ENCODE results near the gene SF3B6. TPM values are rescaled to one million over a fixed set of nuclear protein-coding genes. Genes with fewer than 3 reads are reported as not detected.
"Not testable (repeated sequence)": the region's sequence is repeated elsewhere in the genome, so short reads cannot be mapped to it uniquely, and the experiment has no call there.

The SF3B6 gene
- total RNA-seq, 1 donor from 2014 or later = 133 TPM

GRCh38 chr2:24093270-24093669 is 17.1 kb upstream of the SF3B6 start:
- not testable (repeated sequence) for DNase-seq (ENCODE audit: low read depth)

DNA sequence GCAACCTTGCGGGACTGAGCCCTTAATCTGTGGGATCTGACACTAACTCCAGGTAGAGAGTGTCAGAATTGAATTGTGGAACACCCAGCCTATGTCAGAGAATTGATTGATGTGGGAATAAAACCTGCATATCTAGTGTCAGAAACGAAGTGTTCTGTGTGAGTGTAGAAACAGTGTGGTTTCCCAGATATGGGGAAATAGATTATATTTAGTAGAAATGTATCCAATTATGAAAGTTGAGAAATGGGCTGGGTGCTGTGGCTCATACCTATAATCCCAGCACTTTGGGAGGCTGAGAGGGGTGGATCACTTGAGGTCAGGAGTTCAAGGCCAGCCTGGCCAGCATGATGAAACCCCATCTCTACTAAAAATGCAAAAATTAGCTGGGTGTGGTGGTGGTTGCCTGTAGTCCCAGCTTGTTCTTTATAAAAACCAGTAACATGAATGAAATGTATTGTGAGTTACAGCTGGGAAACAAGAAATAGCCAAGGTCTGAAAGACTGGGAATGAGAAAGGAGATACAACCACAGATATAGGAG is 12.8 kb upstream of the SF3B6 start:
- DNase-seq (ENCODE audit: low read depth) = no peak

DNA sequence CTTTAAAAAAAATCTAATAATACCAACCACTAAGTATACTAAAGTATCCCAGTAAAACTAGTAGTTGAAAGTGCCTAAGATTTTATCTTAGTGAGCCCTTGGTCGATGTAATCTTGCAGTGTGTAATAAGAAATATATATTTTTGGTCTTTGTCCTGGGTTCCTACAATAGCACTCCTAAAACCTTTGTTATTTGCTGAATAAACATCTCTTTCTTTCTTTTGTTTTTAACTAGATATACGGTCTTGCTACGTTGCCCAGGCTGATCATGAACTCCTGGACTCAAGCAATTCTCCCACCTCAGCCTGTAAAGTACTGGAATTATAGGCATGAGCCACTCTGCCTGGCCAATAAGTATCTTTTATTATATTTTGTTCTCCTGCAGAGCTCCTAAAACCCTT is 10.9 kb upstream of the SF3B6 start:
- no peak for DNase-seq (ENCODE audit: low read depth)

GRCh38 chr2:24086241-24086640 is 10.1 kb upstream of the SF3B6 start:
- no peak for DNase-seq (ENCODE audit: low read depth)

DNA sequence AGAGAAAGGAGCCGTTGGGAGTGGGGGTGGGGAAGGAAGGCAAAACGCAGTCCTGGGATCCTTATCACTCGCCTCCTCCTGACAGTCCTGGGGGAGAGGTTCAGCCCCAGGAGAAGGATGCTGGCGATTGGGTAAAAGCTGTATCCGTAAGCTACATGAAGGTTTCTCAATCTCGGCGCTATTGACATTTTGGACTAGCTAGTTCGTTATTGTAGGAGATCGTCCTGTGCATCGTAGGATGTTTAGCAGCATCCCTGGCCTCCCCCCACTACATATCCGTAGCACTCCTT is 9.0 kb upstream of the SF3B6 start:
- DNase-seq (ENCODE audit: low read depth) = no peak

- peak; percentile 67 for DNase-seq (ENCODE audit: low read depth)
Observed at GRCh38 chr2:24084386-24085199, 8.5 kb upstream of the SF3B6 start, which contains the start of gene TP53I3. TSS of gene TP53I3 (minus strand) at chr2:24084834. CDS start at chr2:24084326, 508 bp downstream.

DNA sequence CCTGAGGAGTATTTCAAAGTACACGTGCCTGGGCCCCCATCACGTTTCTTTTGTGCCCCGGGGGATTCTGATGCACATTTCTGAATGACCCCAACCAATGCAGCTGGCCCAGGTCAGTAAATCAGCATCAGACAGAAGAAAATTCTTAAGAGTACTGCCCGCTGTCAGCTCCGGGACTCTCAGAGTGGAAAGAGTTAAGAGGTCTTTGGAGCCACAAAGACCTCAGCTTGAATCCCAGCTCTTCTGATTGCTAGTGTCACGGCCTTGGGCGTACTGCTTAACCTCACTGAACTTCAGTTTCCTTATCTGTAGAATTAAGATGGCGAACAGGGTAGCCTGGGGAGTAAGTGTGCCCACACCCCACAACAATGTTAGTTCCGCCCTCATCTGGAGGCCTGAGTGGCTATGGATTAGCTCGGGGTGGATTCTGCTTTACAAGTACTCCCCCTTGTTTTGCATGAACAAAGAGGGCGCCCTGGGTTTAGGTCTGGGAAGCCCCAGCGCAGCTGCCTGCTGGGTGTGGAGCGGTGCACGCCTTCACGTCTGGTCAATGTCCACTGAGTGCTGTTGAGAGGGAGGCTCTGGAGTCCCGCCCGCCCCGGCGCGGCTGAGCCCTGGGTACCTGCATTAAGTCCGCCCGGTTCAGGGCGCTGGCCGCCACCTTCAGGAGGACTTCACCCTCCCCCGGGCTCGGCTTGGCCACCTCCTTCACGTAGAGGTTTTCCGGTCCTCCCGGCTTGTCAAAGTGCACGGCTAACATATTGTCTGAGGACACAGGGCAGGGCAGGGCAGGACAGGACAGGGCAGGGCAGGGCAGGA is 7.7 kb upstream of the SF3B6 start:
- DNase-seq (ENCODE audit: low read depth) = peak; percentile 84

DNA sequence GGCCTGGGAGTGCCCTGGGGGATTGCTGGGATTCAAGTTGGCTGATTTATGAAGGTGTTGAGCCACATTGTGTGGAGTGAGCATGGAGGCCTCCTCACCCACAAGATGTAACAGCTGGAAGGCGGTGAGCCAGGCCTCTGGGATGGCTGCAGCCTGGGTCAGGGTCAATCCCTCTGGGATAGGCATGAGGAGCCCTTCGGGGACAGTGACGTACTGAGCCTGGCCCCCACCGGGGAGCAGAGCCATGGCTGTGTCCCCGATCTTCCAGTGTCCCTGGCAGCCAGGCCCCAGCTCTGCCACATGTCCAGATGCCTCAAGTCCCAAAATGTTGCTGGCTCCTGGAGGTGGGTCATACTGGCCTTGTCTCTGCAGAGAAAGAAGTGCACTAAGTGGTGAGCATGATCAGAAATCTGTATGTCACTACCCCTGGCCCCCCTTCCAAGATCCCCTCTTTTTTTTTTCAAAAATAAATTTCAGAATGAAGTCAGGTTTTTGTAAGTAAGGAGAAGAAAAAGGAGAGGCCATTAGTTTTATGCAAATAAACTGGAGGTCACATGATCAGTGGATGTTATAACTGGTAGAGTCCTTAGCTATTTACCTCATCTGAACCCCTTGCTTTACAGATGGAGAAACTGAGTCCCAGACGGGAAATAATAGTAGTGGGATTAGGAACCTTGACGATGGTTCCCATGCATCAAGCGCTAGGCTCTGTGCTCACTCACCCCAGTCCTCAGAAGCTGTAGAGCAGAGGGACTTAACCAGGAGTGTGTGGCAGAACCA is 6.9 kb upstream of the SF3B6 start:
- DNase-seq (ENCODE audit: low read depth) = no peak

GRCh38 chr2:24080701-24081100 is 4.6 kb upstream of the SF3B6 start:
- DNase-seq (ENCODE audit: low read depth) = no peak

DNA sequence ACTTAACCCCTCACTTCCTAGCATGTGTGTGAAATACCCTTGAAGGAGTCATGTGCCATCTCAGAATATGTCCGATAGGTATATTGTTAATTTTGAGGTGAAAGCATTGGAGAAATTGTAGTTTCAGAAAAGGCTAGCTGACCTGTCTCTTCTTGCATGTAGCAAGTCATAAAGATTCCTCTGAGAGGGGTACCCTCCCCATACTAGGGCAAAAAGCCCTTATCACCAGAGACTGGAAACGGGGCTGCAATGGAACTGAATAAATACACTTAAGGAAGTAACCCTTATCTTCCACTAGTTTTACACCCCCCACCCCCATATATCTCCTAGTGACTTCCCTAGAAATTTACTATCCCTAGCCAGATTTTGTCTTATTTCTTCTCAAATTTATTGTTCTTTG is 1.8 kb upstream of the SF3B6 start:
- no peak for DNase-seq (ENCODE audit: low read depth)

DNA sequence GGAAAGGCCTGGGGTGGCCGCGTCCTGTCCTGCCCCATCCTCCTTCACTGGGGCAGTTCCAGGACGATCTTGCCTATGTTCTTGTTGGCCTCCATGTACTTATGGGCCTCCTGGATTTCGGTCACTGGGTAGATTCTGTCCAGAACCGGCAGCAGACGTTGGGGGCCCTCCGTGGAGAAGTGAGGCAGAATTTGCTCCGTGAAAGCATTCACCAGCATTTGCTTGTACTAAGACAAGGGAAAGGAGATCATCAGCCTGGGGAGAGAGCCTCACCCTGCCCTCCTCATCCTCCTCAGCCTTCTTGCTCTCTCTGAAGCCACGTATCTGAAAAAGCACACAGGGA is 1.4 kb upstream of the SF3B6 start:
- DNase-seq (ENCODE audit: low read depth) = no peak

GRCh38 chr2:24076849-24077534 is 866 bp upstream of the SF3B6 start:
- no peak for DNase-seq (ENCODE audit: low read depth)

DNA sequence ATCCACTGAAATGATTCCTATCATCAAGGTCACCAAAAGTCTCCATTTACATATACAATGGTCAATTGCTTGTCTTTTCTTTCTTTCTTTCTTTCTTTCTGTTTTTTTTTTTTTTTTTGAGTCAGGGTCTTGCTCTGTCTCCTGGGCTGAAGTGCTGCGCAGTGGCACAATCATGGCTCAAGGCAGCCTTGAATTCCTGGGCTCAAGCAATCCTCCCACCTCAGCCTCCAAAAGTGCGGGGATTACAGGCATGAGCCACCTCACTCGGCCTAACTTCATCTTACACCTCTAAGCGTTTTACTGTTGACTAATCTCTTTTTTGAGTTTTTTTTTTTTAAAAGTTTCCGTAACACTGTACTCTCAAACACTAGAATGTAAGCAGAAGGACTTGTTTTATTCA is 867 bp downstream of the SF3B6 start:
- DNase-seq (ENCODE audit: low read depth) = no peak

GRCh38 chr2:24073816-24074215 is 2.3 kb downstream of the SF3B6 start:
- no peak for DNase-seq (ENCODE audit: low read depth)

DNA sequence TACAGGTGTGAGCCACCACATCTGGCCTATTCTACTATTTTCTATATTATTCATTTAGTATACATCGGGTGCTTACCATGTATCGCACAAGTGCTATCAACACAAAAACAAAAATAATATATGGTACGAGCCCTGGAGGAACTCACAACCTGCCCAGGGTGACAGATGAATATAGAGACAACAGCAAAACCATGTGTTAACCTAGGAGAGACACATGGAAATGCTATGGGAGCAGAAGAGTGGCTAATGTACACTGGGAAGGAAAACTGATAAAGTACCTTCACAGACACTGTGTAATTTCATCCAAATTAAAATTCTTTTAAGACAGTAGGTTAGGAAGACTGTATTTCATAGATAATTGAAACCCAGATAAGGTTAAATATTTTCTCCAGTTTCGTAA is 3.9 kb downstream of the SF3B6 start:
- no peak for DNase-seq (ENCODE audit: low read depth)

DNA sequence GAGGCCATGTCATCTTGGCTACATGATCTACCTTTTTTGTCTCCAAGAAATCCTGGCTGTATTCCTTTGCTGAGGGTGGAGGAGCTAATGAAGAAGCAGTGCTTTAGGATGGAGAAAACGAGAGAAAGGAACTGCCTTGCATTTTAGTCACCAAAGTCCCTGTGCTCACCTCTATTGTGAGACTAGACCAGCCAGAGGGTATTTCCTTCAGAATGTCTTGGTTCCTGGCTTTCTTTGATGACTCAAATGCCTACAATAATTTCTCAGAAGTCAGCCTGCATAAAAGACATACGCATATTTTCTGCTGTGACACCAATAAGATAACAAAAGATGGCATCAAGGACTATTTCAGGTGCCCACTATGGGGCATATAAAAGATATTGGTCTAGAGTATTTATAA is 10.8 kb downstream of the SF3B6 start:
- DNase-seq (ENCODE audit: low read depth) = no peak

- no peak for DNase-seq (ENCODE audit: low read depth)
Observed at GRCh38 chr2:24058564-24059271, 17.4 kb downstream of the SF3B6 start.

DNA sequence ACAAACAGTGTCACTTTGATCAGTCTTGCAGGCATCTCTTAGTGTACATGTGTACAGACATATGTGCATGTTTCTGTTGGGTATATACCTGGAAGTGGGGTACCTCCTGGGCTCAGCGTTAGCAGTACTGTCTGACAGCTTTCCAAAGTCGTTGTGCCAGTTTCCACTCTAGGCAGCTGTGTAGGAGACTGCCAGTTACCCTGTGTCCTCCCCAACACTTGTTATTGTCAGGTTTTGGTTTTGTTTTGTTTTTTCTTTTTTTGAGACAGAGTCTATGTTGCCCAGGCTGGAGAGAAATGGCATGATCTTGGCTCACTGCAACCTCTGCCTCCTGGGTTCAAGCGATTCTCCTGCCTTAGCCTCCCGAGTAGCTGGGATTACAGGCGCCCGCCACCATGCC is 20.4 kb downstream of the SF3B6 start:
- DNase-seq (ENCODE audit: low read depth) = no peak

DNA sequence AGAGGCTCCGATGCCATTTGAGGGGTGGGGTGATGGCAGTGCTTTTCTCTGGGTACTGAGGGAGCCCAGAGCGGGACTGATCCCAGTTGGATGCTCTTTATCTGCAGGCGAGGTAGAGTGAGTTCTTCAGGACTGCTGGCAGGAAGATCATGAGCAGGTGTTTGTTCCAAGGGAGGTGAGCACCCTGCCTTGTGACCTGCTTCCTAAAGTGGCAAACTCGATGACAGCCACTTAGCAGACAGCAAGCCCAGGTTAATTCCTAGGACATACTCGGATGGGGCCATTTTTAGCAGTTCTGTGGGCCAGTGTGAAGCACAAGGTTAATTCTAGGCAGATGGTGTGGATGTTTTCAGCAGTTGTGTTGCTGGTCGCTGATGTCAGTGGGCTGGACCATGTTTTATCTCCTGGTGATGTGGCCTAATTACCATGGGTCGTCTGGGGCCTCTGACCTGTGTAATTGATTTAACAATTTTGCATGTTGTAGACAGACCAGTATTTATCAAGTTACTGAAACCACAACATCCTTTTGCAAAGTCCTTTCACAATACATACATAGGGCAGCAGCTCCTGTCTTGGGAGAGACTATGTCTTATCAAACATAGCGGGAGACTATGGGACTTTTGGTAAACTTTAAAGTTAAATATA is 21.6 kb downstream of the SF3B6 start:
- no peak for DNase-seq (ENCODE audit: low read depth)

DNA sequence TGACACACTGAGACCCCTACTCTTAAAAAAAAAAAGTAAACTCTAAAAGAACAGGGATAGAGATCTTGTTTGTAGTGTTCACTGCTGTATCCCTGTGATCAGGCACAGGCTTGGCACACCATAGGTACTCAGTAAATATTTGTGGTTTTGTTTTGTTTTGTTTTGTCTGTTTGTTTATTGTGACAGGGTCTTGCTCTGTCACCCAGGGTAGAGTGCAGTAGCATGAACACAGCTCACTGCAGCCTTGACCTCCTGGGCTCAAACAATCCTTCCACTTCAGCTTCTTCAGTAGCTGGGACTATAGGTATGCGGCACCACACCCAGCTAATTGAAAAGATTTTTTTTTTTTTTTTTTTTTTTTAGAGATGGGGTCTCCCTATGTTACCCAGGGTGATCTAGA is 23.2 kb downstream of the SF3B6 start:
- DNase-seq (ENCODE audit: low read depth) = no peak

DNA sequence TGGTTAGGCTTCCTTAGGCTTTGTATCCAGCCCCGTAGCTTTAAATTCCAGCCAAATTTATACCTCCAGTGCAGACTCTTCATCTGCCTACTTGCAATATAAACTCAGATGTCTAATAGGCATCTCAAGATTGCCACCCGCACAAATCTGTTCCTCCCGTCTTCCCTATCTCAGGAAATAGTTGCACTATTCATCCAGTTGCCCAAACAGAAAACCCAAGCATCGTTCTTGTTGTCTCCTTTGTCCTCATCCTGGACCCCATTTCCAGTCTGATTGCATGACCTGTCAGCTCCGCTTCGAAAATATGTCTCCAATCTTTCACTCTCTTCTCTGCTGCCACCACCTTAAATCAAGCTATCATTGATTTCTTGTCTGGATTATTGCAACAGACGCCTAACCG is 24.3 kb downstream of the SF3B6 start:
- DNase-seq (ENCODE audit: low read depth) = no peak
